HCT116 (cell line): ENCODE measurements around the gene MED23. TPM values are rescaled to one million over a fixed set of nuclear protein-coding genes. Genes with fewer than 3 reads are reported as not detected.

ENCODE experiments used
- ATAC-seq: fragments of 200-7000 bp; cut with Tn5 transposase; 2 replicates; pipeline ENCODE4 v1.9.1; 2020; ENCODE audit warnings: mild to moderate bottlenecking, moderate library complexity
- BruUV-seq: library from RNA; stranded (reverse); fragments of 400-500 nt; replicated peaks from 2 replicates; lab custom pipeline; 2021; lab: Mats Ljungman, UMichigan
- CTCF ChIA-PET: fragments of 300-600 bp; sonication (Branson Sonifier 250); formaldehyde crosslinking; loops from one replicate; lab custom pipeline; 2021; ENCODE audit warnings: antibody characterized with exemption; lab: Charles Lee
- POLR2A ChIA-PET: fragments of 300-600, 350-600 bp; sonication (Branson Sonifier 250); formaldehyde crosslinking; loops from one replicate; lab custom pipeline; 2021; ENCODE audit warnings: antibody characterized with exemption; lab: Charles Lee
- RAD21 ChIA-PET, 2 experiments: fragments of 300-600 bp; sonication (Branson Sonifier 250); formaldehyde crosslinking; loops; one replicate each; lab custom pipeline; 2023; ENCODE audit warnings: low total read pairs in 2 of 2; ENCODE audit not compliant: uncharacterized antibody in 2 of 2, unreplicated experiment in 2 of 2, low non-redundant PET in 1 of 2; lab: Charles Lee
- DNase-seq: peaks from one replicate; pipeline ENCODE4 v3.0.0-alpha.2; 2010; ENCODE audit warnings: low read depth, low spot score
- H2AFZ ChIP-seq: fragments of 200-600 bp; shearing (Covaris generic), sonication (generic); 2 replicates; pipeline ENCODE4 v1.6.1; 2017; ENCODE audit warnings: low read depth, mixed run types, mixed read lengths, antibody characterized with exemption, low read length; ENCODE audit not compliant: poor library complexity, severe bottlenecking
- H3K27ac ChIP-seq: 2 replicates; pipeline ENCODE4 v1.5.1; 2012; ENCODE audit warnings: low read depth, low read length
- H3K27me3 ChIP-seq: fragments of 200-600 bp; sonication (generic); 2 replicates; pipeline ENCODE4 v1.6.1; 2016; ENCODE audit warnings: mixed run types, low read length, mixed read lengths; ENCODE audit not compliant: insufficient read depth
- H3K36me3 ChIP-seq, 2 experiments: fragments of 200-500 bp in 1 of 2; fragments of 200-600 bp in 1 of 2; sonication (Bioruptor generic) in 1 of 2; sonication (generic) in 1 of 2; 2 replicates each; pipeline versions ENCODE4 v1.5.1 to v1.6.1; 2014 to 2016; ENCODE audit warnings: low read length in 2 of 2, inconsistent platforms in 1 of 2, mixed read lengths in 1 of 2, mixed run types in 1 of 2; ENCODE audit not compliant: insufficient read depth in 2 of 2, control insufficient read depth in 1 of 2
- H3K4me1 ChIP-seq, 2 experiments: fragments of 200-600 bp in 1 of 2; sonication (generic) in 1 of 2; 2 replicates each; pipeline versions ENCODE4 v1.5.1 to v1.6.1; 2012 to 2017; ENCODE audit warnings: low read length in 2 of 2, inconsistent platforms in 1 of 2, mild to moderate bottlenecking in 1 of 2, mixed read lengths in 1 of 2, mixed run types in 1 of 2, moderate library complexity in 1 of 2; ENCODE audit not compliant: insufficient read depth in 2 of 2, control insufficient read depth in 1 of 2
- H3K4me2 ChIP-seq: fragments of 200-600 bp; sonication (generic); 2 replicates; pipeline ENCODE4 v1.6.1; 2017; ENCODE audit warnings: mixed run types, low read length, mixed read lengths
- H3K4me3 ChIP-seq, 2 experiments: fragments of 200-600 bp in 1 of 2; sonication (generic) in 1 of 2; replicated peaks in 1 of 2; 2 replicates each; pipeline ENCODE4 v1.5.1; 2011 to 2016; ENCODE audit warnings: low read length in 2 of 2, control low read depth in 1 of 2, low read depth in 1 of 2, mild to moderate bottlenecking in 1 of 2, mixed read lengths in 1 of 2, mixed run types in 1 of 2
- H3K79me2 ChIP-seq: fragments of 200-600 bp; sonication (generic); 2 replicates; pipeline ENCODE4 v1.6.1; 2017; ENCODE audit warnings: mild to moderate bottlenecking, mixed run types, low read length, moderate library complexity, mixed read lengths; ENCODE audit not compliant: insufficient read depth
- H3K9ac ChIP-seq: fragments of 200-600 bp; sonication (generic); 2 replicates; pipeline ENCODE4 v1.6.1; 2016; ENCODE audit warnings: low read length, mixed read lengths
- H3K9me2 ChIP-seq: fragments of 200-600 bp; sonication (generic), shearing (Covaris generic); 2 replicates; pipeline ENCODE4 v1.6.1; 2017; ENCODE audit warnings: mixed run types, mild to moderate bottlenecking, moderate library complexity; ENCODE audit not compliant: insufficient read depth
- H3K9me3 ChIP-seq, 2 experiments: fragments of 200-500 bp in 1 of 2; fragments of 200-600 bp in 1 of 2; sonication (Bioruptor generic) in 1 of 2; sonication (generic) in 1 of 2; 2 replicates each; pipeline ENCODE4 v1.6.1; 2014 to 2017; ENCODE audit warnings: low read length in 2 of 2, mixed read lengths in 2 of 2, inconsistent platforms in 1 of 2, low read depth in 1 of 2, mild to moderate bottlenecking in 1 of 2, mixed run types in 1 of 2, moderate library complexity in 1 of 2; ENCODE audit not compliant: control insufficient read depth in 1 of 2, insufficient read depth in 1 of 2
- H4K20me1 ChIP-seq: fragments of 200-600 bp; sonication (generic), shearing (Covaris generic); 2 replicates; pipeline ENCODE4 v1.6.1; 2017; ENCODE audit warnings: mixed run types, mild to moderate bottlenecking, moderate library complexity; ENCODE audit not compliant: insufficient read depth
- CEBPB ChIP-seq: IDR thresholded peaks from 2 replicates; pipeline ENCODE4 v1.6.1; 2012; ENCODE audit warnings: low read depth
- EZH2phosphoT487 ChIP-seq: fragments of 200-600 bp; IDR thresholded peaks from 2 replicates; pipeline ENCODE4 v1.6.1; 2018; ENCODE audit warnings: antibody characterized with exemption, borderline replicate concordance
- JUND ChIP-seq: IDR thresholded peaks from 2 replicates; pipeline ENCODE4 v1.6.1; 2012
- POLR2AphosphoS5 ChIP-seq: IDR thresholded peaks from 2 replicates; pipeline ENCODE4 v1.6.1; 2011; ENCODE audit warnings: mild to moderate bottlenecking, low read depth, low read length, moderate library complexity
- SIN3A ChIP-seq: IDR thresholded peaks from 2 replicates; pipeline ENCODE4 v1.6.1; 2012; ENCODE audit warnings: low read depth
- TCF7L2 ChIP-seq: IDR thresholded peaks from 2 replicates; pipeline ENCODE4 v1.7.0; 2011; ENCODE audit warnings: borderline replicate concordance, inconsistent platforms; ENCODE audit not compliant: insufficient read depth, insufficient read length; ENCODE audit errors: extremely low read depth
- ZFX ChIP-seq: fragments of 450-650 bp; IDR thresholded peaks from 2 replicates; pipeline ENCODE4 v1.6.1; 2017
- intact Hi-C: fragments of 100-400 bp; cut with micrococcal nuclease; formaldehyde crosslinking; loops from 2 replicates; pipeline ENCODE4 v1.10.0; 2022
- total RNA-seq: library from RNA; stranded (reverse); gene quantifications from one replicate; pipeline ENCODE4 v1.2.1, GENCODE V29; 2021; ENCODE audit not compliant: unreplicated experiment
- TF ChIP-seq, protein P1 (sequence below): IDR thresholded peaks from 2 replicates; pipeline ENCODE4 v1.6.1; 2011; ENCODE audit warnings: mild to moderate bottlenecking, low read length, moderate library complexity; ENCODE audit not compliant: insufficient replicate concordance; ENCODE audit errors: extremely low read depth
- TF ChIP-seq, protein P2 (sequence below): IDR thresholded peaks from 2 replicates; pipeline ENCODE4 v1.6.1; 2012

The MED23 gene
- total RNA-seq, 1 experiment from 2014 or later, result 17.2 TPM

DNA sequence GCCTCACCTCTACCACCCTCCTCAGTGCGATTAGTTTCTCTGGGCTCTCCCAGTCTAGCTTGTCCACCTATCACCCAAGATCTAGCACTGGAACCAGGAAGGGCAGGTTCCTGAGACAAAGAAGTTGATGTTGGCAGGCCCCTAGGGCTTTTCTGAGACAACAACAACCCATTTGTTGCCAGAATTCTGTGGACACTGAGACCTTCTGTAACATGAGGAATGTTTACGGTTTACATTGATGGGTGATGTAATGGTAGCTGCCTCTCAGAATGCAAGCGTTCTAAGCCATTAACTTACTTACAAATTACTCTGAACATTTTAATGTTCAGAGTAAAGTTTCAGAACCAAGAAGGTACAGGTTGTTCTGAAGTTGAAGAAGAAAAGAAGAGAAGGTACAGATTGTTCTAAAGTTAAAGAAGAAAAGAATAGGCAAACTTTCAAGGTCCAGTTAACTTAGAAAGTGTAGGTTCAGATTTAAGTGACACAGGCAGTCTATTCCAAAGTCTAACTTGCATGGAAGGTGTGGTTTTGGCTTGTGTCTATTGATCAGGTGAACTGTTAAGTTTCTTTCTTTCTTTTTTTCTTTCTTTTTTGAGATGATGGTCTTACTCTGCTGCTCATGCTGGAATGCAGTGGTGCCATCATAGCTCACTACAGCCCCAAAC is 3.7 kb upstream of the MED23 start (continued):
- TF ChIP-seq, protein P1, sequence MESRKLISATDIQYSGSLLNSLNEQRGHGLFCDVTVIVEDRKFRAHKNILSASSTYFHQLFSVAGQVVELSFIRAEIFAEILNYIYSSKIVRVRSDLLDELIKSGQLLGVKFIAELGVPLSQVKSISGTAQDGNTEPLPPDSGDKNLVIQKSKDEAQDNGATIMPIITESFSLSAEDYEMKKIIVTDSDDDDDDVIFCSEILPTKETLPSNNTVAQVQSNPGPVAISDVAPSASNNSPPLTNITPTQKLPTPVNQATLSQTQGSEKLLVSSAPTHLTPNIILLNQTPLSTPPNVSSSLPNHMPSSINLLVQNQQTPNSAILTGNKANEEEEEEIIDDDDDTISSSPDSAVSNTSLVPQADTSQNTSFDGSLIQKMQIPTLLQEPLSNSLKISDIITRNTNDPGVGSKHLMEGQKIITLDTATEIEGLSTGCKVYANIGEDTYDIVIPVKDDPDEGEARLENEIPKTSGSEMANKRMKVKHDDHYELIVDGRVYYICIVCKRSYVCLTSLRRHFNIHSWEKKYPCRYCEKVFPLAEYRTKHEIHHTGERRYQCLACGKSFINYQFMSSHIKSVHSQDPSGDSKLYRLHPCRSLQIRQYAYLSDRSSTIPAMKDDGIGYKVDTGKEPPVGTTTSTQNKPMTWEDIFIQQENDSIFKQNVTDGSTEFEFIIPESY, result no peak
- TF ChIP-seq ZFX, result no peak
- no peak for TF ChIP-seq TCF7L2
- TF ChIP-seq EZH2phosphoT487, result no peak
- TF ChIP-seq JUND, result no peak
- TF ChIP-seq SIN3A, result no peak

DNA sequence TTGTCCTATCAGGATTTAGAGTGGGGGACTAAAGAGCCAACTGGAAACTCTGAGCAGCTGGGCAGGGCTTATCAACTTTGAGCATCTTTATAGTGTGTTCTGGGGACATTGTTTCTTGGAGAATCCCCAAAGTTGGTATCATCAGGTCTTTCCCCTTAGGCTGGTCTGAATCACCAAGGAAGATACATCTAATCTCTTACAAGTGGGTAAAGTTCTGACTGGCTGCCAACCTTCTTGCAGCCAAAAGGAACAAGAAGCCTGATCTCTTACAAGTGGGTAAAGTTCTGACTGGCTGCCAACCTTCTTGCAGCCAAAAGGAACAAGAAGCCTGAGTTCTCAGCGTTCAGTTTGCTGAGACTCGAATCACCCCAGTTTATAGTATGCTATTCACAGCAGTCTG is 1.6 kb upstream of the MED23 start:
- no peak overlapping the region for H2AFZ ChIP-seq
- H3K36me3 ChIP-seq, result peaks cover 0 to 6% of the 10 kb centered on the region in 2 experiments; a peak in 2 of 4 replicates
- H4K20me1 ChIP-seq, result no peaks in the 10 kb centered on the region
- no TSS peak for BruUV-seq
- H3K4me3 ChIP-seq, result no peak overlapping the region
- H3K9me2 ChIP-seq, result no peaks in the 10 kb centered on the region
- intact Hi-C loops, result no loop called here
- CTCF ChIA-PET, result interaction anchor here (2.5 kb wide), 1 partner anchor 10 kb away, joined by 16 read pairs; no protein-coding TSS in a partner anchor
- TF ChIP-seq, protein P2, sequence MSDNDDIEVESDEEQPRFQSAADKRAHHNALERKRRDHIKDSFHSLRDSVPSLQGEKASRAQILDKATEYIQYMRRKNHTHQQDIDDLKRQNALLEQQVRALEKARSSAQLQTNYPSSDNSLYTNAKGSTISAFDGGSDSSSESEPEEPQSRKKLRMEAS, result no peak
- TF ChIP-seq CEBPB (no peak), POLR2AphosphoS5 (no peak), ZFX (no peak), SIN3A (no peak)
- H3K4me1 ChIP-seq, result peaks cover 5 to 15% of the 10 kb centered on the region in 2 experiments
- H3K27me3 ChIP-seq, result no peaks in the 10 kb centered on the region
- RAD21 ChIA-PET, result no interaction called here
- DNase-seq (no peak), ATAC-seq (no peak)
- peaks cover 17% of the 10 kb centered on the region for H3K79me2 ChIP-seq
- H3K9me3 ChIP-seq, result no peaks in the 10 kb centered on the region
- H3K9ac ChIP-seq, result no peak overlapping the region
- H3K4me2 ChIP-seq, result no peak overlapping the region
- POLR2A ChIA-PET, result no interaction called here
- H3K27ac ChIP-seq, result no peak overlapping the region
